ENCODE measurements around the gene RRM2. TPM values are rescaled to one million over a fixed set of nuclear protein-coding genes. Genes with fewer than 3 reads are reported as not detected.

Gene RRM2
- 8.4 TPM for total RNA-seq
- long read RNA-seq, transcript RRM2-202 (10 exons, 3,673 nt) = major isoform, 9 of 9 reads
- long read RNA-seq, partial matches to known transcripts = 0 of 9 reads
- long read RNA-seq, other reads (novel, unspliced or antisense) = 0 of 9 reads

DNA sequence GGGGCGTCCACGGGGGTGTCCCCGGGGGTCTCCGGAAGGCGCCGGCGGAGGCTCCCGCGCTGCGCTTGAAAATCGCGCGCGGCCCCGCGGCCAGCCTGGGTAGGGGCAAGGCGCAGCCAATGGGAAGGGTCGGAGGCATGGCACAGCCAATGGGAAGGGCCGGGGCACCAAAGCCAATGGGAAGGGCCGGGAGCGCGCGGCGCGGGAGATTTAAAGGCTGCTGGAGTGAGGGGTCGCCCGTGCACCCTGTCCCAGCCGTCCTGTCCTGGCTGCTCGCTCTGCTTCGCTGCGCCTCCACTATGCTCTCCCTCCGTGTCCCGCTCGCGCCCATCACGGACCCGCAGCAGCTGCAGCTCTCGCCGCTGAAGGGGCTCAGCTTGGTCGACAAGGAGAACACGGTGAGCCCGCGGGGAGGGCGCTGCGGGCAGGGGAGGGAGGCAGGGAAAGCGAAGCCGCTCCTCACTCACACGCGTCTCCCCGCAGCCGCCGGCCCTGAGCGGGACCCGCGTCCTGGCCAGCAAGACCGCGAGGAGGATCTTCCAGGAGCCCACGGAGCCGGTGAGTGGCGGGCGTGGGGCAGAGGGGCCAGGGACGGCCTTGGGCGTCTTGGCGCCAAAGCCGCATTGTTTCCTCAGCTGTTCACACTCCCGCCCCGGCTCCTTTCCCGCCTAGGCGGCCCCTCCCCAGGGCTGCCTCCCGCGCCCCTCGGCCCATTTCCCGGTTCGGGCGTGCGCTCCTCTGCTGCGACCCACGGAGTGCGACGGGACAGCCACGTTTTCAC lies at the start of gene RRM2:
RRM2 (plus strand) TSS at position 240 of the 781 bp plus-strand sequence; CDS start at position 300, 60 bp downstream.
- DNase-seq (peak; percentile 94), ATAC-seq (peak; percentile 88 to 91)
- Histone ChIP-seq H3K36me3 (no peaks in the 10 kb centered on the region), H3K9me3 (no peaks in the 10 kb centered on the region), H3K4me1 (peaks cover 41% of the 10 kb centered on the region), H3K4me3 (peak within 1 kb of the TSS; percentile 62), H3K27me3 (ENCODE audit: low read depth) (peaks cover 16% of the 10 kb centered on the region), H3K27ac (no peak within 1 kb of the TSS)
- intact Hi-C loops (cut with DNase I) = loop anchor here (5.0 kb wide), 1 partner anchor 315 kb away; no protein-coding TSS in a partner anchor
- TF ChIP-seq CTCF (IDR thresholded peaks at IDR 0.05) = no peak

GRCh38 chr2:10073706-10074105 lies 48.8 kb upstream of the RRM2 start:
- H3K4me3 ChIP-seq = no peak overlapping the region
- H3K27me3 ChIP-seq (ENCODE audit: low read depth) = peaks cover 27% of the 10 kb centered on the region
- no peaks in the 10 kb centered on the region for H3K36me3 ChIP-seq
- TF ChIP-seq CTCF (IDR thresholded peaks at IDR 0.05) = no peak
- H3K27ac ChIP-seq = no peak overlapping the region
- ATAC-seq (no peak), DNase-seq (no peak)
- intact Hi-C loops (cut with DNase I) = no loop called here
- no peaks in the 10 kb centered on the region for H3K9me3 ChIP-seq
- H3K4me1 ChIP-seq = peaks cover 2% of the 10 kb centered on the region

- Histone ChIP-seq H3K27ac (no peak overlapping the region), H3K9me3 (no peaks in the 10 kb centered on the region), H3K4me1 (peaks cover 8% of the 10 kb centered on the region), H3K27me3 (ENCODE audit: low read depth) (peaks cover 34% of the 10 kb centered on the region), H3K4me3 (no peak overlapping the region), H3K36me3 (no peaks in the 10 kb centered on the region)
- intact Hi-C loops (cut with DNase I) = no loop called here
- no peak for TF ChIP-seq CTCF (IDR thresholded peaks at IDR 0.05)
- DNase-seq = no peak
- ATAC-seq = no peak
Measured at GRCh38 chr2:10075101-10075500, 47.4 kb upstream of the RRM2 start.

DNA sequence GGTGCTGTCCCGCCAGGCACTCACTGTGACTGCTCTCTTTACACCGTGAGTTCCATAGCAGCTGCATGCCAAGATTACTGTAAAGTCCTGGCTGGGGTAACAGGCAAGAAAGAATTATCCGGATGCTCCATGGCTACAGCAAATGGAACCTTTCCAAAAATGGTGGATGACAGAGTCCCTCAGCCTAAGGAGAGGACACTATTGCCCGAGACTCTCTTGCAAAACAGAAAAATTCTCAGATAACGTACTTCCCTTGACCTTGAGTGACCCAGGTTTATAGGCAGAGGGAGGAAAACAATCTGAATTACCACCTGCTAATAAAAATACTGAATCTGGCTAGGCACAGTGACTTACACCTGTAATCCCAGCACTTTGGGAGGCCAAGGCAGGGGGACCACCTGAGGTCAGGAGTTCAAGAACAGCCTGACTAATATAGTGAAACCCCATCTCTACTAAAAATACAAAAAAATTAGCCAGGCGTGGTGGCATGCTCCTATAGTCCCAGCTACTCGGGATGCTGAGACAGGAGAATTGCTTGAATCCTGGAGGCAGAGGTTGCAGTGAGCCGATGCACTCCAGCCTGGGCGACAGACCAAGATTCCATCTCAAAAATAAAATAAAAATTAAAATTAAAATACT lies 46.8 kb upstream of the RRM2 start:
- ATAC-seq (no peak), DNase-seq (no peak)
- Histone ChIP-seq H3K36me3 (no peaks in the 10 kb centered on the region), H3K27ac (no peak overlapping the region), H3K4me3 (no peak overlapping the region), H3K27me3 (ENCODE audit: low read depth) (peaks cover 40% of the 10 kb centered on the region), H3K9me3 (no peaks in the 10 kb centered on the region), H3K4me1 (peaks cover 13% of the 10 kb centered on the region)
- no peak for TF ChIP-seq CTCF (IDR thresholded peaks at IDR 0.05)
- intact Hi-C loops (cut with DNase I) = no loop called here

DNA sequence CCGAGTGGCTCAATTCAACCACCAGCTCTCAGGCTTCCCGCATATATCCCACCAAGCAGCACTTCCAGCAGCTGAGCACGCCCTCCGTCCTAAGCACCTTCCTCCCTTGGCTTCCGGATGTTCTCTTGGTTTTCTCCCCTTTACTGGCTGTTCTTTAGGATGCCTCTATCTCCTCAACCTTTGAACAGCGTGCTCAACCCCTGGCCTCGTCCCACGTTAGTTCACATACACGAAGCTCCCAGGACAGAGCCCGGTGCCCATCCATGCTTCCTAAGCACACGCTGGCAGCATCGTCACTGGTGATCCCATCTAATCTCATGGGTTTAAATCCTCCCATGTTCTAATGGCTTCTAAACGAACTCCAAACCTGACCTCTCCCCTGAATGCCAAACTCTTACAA lies 46.0 kb upstream of the RRM2 start:
- Histone ChIP-seq H3K4me3 (no peak overlapping the region), H3K9me3 (no peaks in the 10 kb centered on the region), H3K4me1 (peaks cover 19% of the 10 kb centered on the region), H3K27me3 (ENCODE audit: low read depth) (peaks cover 48% of the 10 kb centered on the region), H3K27ac (no peak overlapping the region), H3K36me3 (no peaks in the 10 kb centered on the region)
- intact Hi-C loops (cut with DNase I) = no loop called here
- TF ChIP-seq CTCF (IDR thresholded peaks at IDR 0.05) = no peak
- ATAC-seq (no peak), DNase-seq (no peak)
